H1 (cell line): ENCODE results near the gene ANO9. TPM values are rescaled to one million over a fixed set of nuclear protein-coding genes. Genes with fewer than 3 reads are reported as not detected.

Experiments used
- E2F6 ChIP-seq: IDR thresholded peaks from 2 replicates; pipeline ENCODE4 v1.6.1; 2012; ENCODE audit warnings: inconsistent platforms
- GABPA ChIP-seq: IDR thresholded peaks from 2 replicates; pipeline ENCODE4 v1.6.1; 2011; ENCODE audit warnings: mild to moderate bottlenecking, low read length, moderate library complexity, borderline replicate concordance; ENCODE audit not compliant: insufficient read depth
- TAF7 ChIP-seq: optimal IDR thresholded peaks from 2 replicates; pipeline ENCODE3; 2011; ENCODE audit warnings: low read depth, mild to moderate bottlenecking, inconsistent platforms, low read length, moderate library complexity, borderline replicate concordance
- TCF12 ChIP-seq: IDR thresholded peaks from 2 replicates; pipeline ENCODE4 v1.6.1; 2011; ENCODE audit warnings: low read depth, mild to moderate bottlenecking, low read length
- polyA plus RNA-seq, 7 experiments: library from polyadenylated mRNA; depleted of rRNA in 3 of 7; stranded (reverse) in 5 of 7; unstranded in 2 of 7; fragments of >200 nt in 5 of 7; fragments of 200-250 nt in 2 of 7; gene quantifications; 1 replicate in 5 of 7; 2 replicates in 1 of 7; 4 replicates in 1 of 7; pipeline versions ENCODE4 v1.2.1 to v1.2.3, GENCODE V29; 2011 to 2013; ENCODE audit warnings: missing spikeins in 2 of 7, mixed read lengths in 2 of 7
- total RNA-seq: library from RNA; stranded (reverse); fragmentation: NEBNext Ultra II Directional; extraction: Animal tissue kit (Norgen Biotek cat#: 25700); gene quantifications from 2 replicates; pipeline ENCODE4 v1.2.1, GENCODE V29; 2021

ANO9 gene
- total and polyA plus RNA-seq, 2 of the 8 experiments (the other 6 are each of a cell fraction or from before 2014, with no cell fraction given) = 20.0 to 20.7 TPM

- TF ChIP-seq GABPA (no peak), TCF12 (no peak), E2F6 (no peak), TAF7 (no peak)
These were observed 35.4 kb upstream of the ANO9 start (continued) for GRCh38 chr11:477052-477715.
